SH-SY5Y (cell line): ENCODE data around the gene SLC44A2.

Experiments used
- GATA2 ChIP-seq: IDR thresholded peaks from 2 replicates; pipeline ENCODE4 v1.6.1; 2011; ENCODE audit warnings: mild to moderate bottlenecking, low read depth, low read length
- GATA3 ChIP-seq: IDR thresholded peaks from 2 replicates; pipeline ENCODE4 v1.6.1; 2011; ENCODE audit warnings: low read depth, mild to moderate bottlenecking, low read length, moderate library complexity

The SLC44A2 gene

GRCh38 chr19:10654610-10655456 lies 29.5 kb downstream of the SLC44A2 start:
- TF ChIP-seq GATA2: no peak
- no peak for TF ChIP-seq GATA3

- TF ChIP-seq GATA2: peak; percentile 53; the same call in 1 of the 2 replicates
- no peak for TF ChIP-seq GATA3
Observed at GRCh38 chr19:10655457-10656312, 30.3 kb downstream of the SLC44A2 start.

- no peak for TF ChIP-seq GATA3
- no peak for TF ChIP-seq GATA2
Observed at GRCh38 chr19:10660346-10660745, 35.0 kb downstream of the SLC44A2 start.

GRCh38 chr19:10661946-10662345 lies 36.6 kb downstream of the SLC44A2 start:
- TF ChIP-seq GATA2: no peak
- no peak for TF ChIP-seq GATA3

GRCh38 chr19:10662384-10663251 lies 37.3 kb downstream of the SLC44A2 start:
- no peak for TF ChIP-seq GATA3
- TF ChIP-seq GATA2: no peak

- TF ChIP-seq GATA3: no peak
Observed at GRCh38 chr19:10667867-10668266, 42.5 kb downstream of the SLC44A2 start.

GRCh38 chr19:10669246-10669645 lies 43.9 kb downstream of the SLC44A2 start:
- TF ChIP-seq GATA2 (no peak), GATA3 (no peak)

- TF ChIP-seq GATA2 (no peak), GATA3 (no peak)
Observed at GRCh38 chr19:10670182-10670581, 44.8 kb downstream of the SLC44A2 start.

GRCh38 chr19:10670876-10671804 lies 45.8 kb downstream of the SLC44A2 start:
- TF ChIP-seq GATA3 (no peak), GATA2 (no peak)

GRCh38 chr19:10677751-10678150 lies 52.4 kb downstream of the SLC44A2 start:
- peak; percentile 18; the same call in 1 of the 2 replicates for TF ChIP-seq GATA2
- TF ChIP-seq GATA3: no peak

- TF ChIP-seq GATA2 (no peak), GATA3 (no peak)
Observed at GRCh38 chr19:10678813-10679212, 53.5 kb downstream of the SLC44A2 start.

GRCh38 chr19:10679743-10680142 lies 54.4 kb downstream of the SLC44A2 start:
- TF ChIP-seq GATA3 (no peak), GATA2 (no peak)
